ENCODE data around the gene MCF2L.

DNA sequence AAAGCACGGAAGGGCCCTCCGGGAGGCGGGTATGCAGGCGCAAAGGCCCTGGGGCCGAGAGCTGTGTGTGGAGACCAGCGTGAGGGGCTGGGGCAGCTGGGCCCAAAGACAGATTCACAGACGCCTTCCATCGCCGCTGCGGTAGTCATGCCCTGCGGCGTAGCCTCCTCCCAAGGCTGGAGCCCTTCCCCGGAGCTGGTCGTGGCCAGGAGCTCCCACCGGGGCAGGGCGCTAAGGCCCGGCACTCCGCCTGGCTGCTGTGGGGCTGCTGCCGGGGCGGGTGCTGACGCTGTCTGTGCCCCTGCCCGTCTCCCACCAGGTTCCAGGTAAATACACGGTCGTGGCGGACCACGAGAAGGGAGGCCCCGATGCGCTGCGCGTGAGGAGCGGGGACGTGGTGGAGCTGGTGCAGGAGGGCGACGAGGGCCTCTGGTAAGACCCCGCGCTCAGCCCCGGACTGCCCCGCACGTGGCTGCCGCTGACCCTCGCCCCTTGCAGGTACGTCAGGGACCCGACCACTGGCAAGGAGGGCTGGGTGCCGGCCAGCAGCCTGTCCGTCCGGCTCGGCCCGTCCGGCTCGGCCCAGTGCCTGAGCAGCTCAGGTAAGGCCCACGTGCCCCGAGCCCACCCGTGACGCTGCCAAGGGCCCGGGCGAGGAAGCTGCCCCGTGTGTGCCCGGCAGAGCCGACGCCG lies 127.2 kb downstream of the MCF2L start:
- TF ChIP-seq JUNB (IDR thresholded peaks at IDR 0.05) = no peak
- TF ChIP-seq, protein P1, sequence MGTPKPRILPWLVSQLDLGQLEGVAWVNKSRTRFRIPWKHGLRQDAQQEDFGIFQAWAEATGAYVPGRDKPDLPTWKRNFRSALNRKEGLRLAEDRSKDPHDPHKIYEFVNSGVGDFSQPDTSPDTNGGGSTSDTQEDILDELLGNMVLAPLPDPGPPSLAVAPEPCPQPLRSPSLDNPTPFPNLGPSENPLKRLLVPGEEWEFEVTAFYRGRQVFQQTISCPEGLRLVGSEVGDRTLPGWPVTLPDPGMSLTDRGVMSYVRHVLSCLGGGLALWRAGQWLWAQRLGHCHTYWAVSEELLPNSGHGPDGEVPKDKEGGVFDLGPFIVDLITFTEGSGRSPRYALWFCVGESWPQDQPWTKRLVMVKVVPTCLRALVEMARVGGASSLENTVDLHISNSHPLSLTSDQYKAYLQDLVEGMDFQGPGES (IDR thresholded peaks at IDR 0.05) = no peak
- no peak for TF ChIP-seq FOXM1 (IDR thresholded peaks at IDR 0.05; ENCODE audit: low read depth, low read length)
- no peak for TF ChIP-seq POLR2AphosphoS5 (IDR thresholded peaks at IDR 0.05; ENCODE audit: low read length)
- TF ChIP-seq BRCA1 (IDR thresholded peaks at IDR 0.05; ENCODE audit: low read depth, low read length) = no peak
- no peak for TF ChIP-seq TCF3 (IDR thresholded peaks at IDR 0.05; ENCODE audit: borderline replicate concordance, insufficient read depth, low read depth, low read length)
- no peak for TF ChIP-seq GABPA (IDR thresholded peaks at IDR 0.05; ENCODE audit: low read depth)
- TF ChIP-seq CHD1 (IDR thresholded peaks at IDR 0.05; ENCODE audit: low read depth, low read length) = no peak
